Thyroid gland (tissue), 4 donors: ENCODE measurements around the gene TMCC2.

ENCODE experiments used
- POLR2A ChIP-seq, 2 donors: fragments of 450-650 bp; IDR thresholded peaks; one replicate each; pipeline ENCODE4 v1.6.1; 2017; ENCODE audit warnings: antibody characterized with exemption in 2 of 2, mild to moderate bottlenecking in 2 of 2, moderate library complexity in 1 of 2
- TF ChIP-seq, protein P1 (sequence below), 6 experiments: fragments of 200-600 bp in 3 of 6; fragments of 450-650 bp in 3 of 6; sonication (generic) in 3 of 6; IDR thresholded peaks; one replicate each; pipeline ENCODE4 v1.5.1; 2016 to 2019; ENCODE audit warnings: antibody characterized with exemption in 6 of 6, mild to moderate bottlenecking in 2 of 6, inconsistent platforms in 1 of 6, moderate library complexity in 1 of 6

DNA sequence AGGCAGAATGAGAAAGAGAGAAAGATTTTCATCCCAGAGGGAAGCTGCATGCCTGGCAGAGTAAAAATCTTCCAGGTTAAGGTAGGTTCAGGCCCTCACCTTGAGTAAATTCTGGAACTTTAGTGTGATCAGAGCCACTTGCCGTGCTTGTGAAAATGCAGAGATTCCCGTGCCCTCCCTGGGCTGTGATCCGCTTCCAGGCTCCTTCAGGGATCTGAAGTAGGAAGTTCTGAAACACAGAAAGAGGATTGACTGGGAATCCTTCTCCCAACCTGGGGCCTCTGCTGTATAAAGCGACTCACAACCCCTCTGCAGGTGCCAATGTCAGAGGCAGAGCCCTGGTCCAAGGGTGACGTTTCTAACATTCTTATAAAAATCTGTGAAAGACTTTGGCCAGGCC, 67.2 kb downstream of the TMCC2 start:
- TF ChIP-seq POLR2A (IDR thresholded peaks at IDR 0.05) = no peak
- TF ChIP-seq, protein P1, sequence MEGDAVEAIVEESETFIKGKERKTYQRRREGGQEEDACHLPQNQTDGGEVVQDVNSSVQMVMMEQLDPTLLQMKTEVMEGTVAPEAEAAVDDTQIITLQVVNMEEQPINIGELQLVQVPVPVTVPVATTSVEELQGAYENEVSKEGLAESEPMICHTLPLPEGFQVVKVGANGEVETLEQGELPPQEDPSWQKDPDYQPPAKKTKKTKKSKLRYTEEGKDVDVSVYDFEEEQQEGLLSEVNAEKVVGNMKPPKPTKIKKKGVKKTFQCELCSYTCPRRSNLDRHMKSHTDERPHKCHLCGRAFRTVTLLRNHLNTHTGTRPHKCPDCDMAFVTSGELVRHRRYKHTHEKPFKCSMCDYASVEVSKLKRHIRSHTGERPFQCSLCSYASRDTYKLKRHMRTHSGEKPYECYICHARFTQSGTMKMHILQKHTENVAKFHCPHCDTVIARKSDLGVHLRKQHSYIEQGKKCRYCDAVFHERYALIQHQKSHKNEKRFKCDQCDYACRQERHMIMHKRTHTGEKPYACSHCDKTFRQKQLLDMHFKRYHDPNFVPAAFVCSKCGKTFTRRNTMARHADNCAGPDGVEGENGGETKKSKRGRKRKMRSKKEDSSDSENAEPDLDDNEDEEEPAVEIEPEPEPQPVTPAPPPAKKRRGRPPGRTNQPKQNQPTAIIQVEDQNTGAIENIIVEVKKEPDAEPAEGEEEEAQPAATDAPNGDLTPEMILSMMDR (IDR thresholded peaks at IDR 0.05) = no peak
